ENCODE results near the gene PSAPL1. TPM values are rescaled to one million over a fixed set of nuclear protein-coding genes. Genes with fewer than 3 reads are reported as not detected.

The PSAPL1 gene
- total RNA-seq, 1 donor from 2014 or later: not detected

DNA sequence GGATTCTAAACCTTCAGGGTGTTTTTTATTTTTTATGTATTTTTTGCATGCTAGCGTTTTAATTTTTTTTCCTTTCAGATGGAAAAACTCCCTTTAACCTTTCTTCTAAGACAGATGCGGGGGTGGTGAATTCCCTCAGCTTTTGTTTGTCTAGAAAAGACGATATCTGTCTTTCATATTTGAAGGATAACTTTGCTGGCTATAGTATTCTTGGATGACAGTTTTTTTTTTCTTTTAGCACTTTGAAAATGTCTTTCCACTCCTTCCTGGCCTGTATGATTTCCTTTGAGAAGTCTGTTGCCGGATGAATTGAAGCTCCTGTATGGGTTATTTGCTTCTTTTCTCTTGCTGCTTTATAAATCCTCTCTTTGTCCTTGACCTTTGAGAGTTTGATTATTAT, 26.6 kb downstream of the PSAPL1 start:
- H3K27me3 Mint-ChIP-seq (ENCODE audit: unreplicated experiment): peaks cover 2% of the 10 kb centered on the region

DNA sequence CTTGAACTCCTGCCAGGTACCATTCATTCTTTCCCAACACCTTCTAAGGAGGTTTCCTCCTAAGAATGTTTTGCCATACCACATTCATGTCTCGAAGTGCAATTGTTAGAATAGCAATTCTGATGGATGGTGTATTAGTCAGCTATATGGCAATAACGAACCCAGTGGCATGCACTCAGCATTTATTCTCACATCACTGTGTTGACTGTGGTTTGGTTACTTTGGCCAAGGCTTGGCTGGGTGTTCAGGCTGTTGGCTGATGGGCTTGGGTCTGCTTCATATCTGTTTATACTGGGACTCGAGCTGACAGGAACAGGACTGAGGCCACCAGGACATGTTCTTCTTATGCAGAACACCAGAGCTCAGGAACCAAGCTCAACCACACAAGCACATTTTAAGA, 31.7 kb downstream of the PSAPL1 start:
- H3K9me3 Mint-ChIP-seq (ENCODE audit: unreplicated experiment): no peaks in the 10 kb centered on the region
- DNase-seq (ENCODE audit: low spot score): no peak
- no peaks in the 10 kb centered on the region for H3K36me3 Mint-ChIP-seq (ENCODE audit: low read depth, unreplicated experiment)
- H3K27ac Mint-ChIP-seq (ENCODE audit: unreplicated experiment): no peak overlapping the region
- no peaks in the 10 kb centered on the region for H3K4me1 Mint-ChIP-seq (ENCODE audit: unreplicated experiment)
- TF ChIP-seq, protein P1, sequence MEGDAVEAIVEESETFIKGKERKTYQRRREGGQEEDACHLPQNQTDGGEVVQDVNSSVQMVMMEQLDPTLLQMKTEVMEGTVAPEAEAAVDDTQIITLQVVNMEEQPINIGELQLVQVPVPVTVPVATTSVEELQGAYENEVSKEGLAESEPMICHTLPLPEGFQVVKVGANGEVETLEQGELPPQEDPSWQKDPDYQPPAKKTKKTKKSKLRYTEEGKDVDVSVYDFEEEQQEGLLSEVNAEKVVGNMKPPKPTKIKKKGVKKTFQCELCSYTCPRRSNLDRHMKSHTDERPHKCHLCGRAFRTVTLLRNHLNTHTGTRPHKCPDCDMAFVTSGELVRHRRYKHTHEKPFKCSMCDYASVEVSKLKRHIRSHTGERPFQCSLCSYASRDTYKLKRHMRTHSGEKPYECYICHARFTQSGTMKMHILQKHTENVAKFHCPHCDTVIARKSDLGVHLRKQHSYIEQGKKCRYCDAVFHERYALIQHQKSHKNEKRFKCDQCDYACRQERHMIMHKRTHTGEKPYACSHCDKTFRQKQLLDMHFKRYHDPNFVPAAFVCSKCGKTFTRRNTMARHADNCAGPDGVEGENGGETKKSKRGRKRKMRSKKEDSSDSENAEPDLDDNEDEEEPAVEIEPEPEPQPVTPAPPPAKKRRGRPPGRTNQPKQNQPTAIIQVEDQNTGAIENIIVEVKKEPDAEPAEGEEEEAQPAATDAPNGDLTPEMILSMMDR (IDR thresholded peaks at IDR 0.05; ENCODE audit: unreplicated experiment): no peak
- H3K4me3 Mint-ChIP-seq (ENCODE audit: unreplicated experiment): no peak overlapping the region
- H3K27me3 Mint-ChIP-seq (ENCODE audit: unreplicated experiment): peaks cover 5% of the 10 kb centered on the region

More for the DNA sequence above, 26.6 kb downstream of the PSAPL1 start:
- Mint-ChIP-seq H3K4me1 (ENCODE audit: unreplicated experiment) (no peaks in the 10 kb centered on the region), H3K27ac (ENCODE audit: unreplicated experiment) (no peak overlapping the region), H3K9me3 (ENCODE audit: unreplicated experiment) (no peaks in the 10 kb centered on the region), H3K4me3 (ENCODE audit: unreplicated experiment) (no peak overlapping the region), H3K36me3 (ENCODE audit: low read depth, unreplicated experiment) (no peaks in the 10 kb centered on the region)
- TF ChIP-seq, protein P1 (IDR thresholded peaks at IDR 0.05; ENCODE audit: unreplicated experiment): no peak
- no peak for DNase-seq (ENCODE audit: low spot score)

DNA sequence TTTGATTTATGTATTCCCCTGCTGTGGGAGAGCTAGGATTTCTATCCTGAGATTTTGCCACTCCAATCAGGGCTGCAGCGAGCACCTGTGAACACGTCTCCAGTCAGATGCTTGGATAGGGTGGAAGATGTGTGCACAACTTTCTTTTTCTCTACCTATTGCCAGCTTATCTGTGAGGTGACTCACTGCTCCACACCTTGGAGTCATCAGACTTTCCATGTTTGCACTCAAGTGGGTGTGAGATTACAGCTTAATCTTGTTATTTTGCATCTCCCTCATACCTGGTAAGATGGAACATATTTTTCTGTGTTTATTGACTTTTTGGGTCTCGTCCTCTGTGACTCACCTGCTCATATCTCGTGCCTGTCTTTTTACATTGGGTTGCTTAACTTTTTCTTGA, 32.2 kb downstream of the PSAPL1 start:
- TF ChIP-seq, protein P1 (IDR thresholded peaks at IDR 0.05; ENCODE audit: unreplicated experiment): no peak
- Mint-ChIP-seq H3K4me1 (ENCODE audit: unreplicated experiment) (no peaks in the 10 kb centered on the region), H3K27me3 (ENCODE audit: unreplicated experiment) (peaks cover 5% of the 10 kb centered on the region), H3K4me3 (ENCODE audit: unreplicated experiment) (no peak overlapping the region), H3K36me3 (ENCODE audit: low read depth, unreplicated experiment) (no peaks in the 10 kb centered on the region), H3K27ac (ENCODE audit: unreplicated experiment) (no peak overlapping the region), H3K9me3 (ENCODE audit: unreplicated experiment) (no peaks in the 10 kb centered on the region)
- DNase-seq (ENCODE audit: low spot score): no peak

GRCh38 chr4:7400671-7401298, 33.9 kb downstream of the PSAPL1 start:
- Mint-ChIP-seq H3K27me3 (ENCODE audit: unreplicated experiment) (peaks cover 5% of the 10 kb centered on the region), H3K4me1 (ENCODE audit: unreplicated experiment) (no peaks in the 10 kb centered on the region), H3K4me3 (ENCODE audit: unreplicated experiment) (peak overlapping the region; percentile 12), H3K27ac (ENCODE audit: unreplicated experiment) (no peak overlapping the region), H3K36me3 (ENCODE audit: low read depth, unreplicated experiment) (no peaks in the 10 kb centered on the region), H3K9me3 (ENCODE audit: unreplicated experiment) (no peaks in the 10 kb centered on the region)
- TF ChIP-seq, protein P1 (IDR thresholded peaks at IDR 0.05; ENCODE audit: unreplicated experiment): no peak
- no peak for DNase-seq (ENCODE audit: low spot score)

DNA sequence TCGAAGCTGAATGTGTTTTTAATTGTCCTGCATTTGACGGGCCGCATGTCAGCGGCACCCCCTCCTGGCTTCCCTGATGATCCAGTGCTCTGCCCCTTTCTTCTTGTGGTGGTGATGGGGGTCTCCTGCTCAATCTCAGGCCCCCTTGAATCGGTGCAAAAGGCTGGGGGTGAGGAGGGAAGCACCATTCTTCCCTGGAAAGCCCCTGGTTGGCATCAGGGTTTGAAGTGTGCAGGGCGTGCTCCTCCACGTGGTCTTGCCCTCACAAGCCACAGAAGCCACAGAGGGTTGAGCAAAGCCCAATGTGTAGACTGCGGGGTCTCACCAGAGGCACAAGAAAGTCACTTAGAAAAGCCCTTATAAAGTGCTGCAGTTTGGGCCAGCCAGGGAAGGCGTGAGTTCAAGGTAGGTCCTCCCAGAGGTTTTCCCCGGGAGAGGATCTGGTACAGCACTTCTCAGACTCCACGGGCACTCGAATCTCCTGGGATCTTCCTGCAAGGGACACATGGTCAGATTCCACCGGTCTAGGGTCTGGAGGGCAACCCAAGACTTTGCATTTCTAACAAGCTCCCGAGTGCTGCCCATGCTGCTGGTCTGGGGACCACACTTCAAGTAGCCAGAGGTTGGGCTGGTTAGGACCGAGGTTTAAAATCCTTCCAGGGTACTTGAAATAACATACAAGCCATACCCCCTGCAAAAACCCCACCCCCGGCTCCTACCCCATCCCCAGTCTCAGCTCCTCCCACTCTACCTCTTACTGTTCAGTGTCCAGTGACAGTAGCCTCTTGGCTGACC, 35.1 kb downstream of the PSAPL1 start:
- Mint-ChIP-seq H3K4me3 (ENCODE audit: unreplicated experiment) (no peak overlapping the region), H3K9me3 (ENCODE audit: unreplicated experiment) (no peaks in the 10 kb centered on the region), H3K4me1 (ENCODE audit: unreplicated experiment) (no peaks in the 10 kb centered on the region), H3K27me3 (ENCODE audit: unreplicated experiment) (peaks cover 5% of the 10 kb centered on the region), H3K27ac (ENCODE audit: unreplicated experiment) (no peak overlapping the region), H3K36me3 (ENCODE audit: low read depth, unreplicated experiment) (no peaks in the 10 kb centered on the region)
- TF ChIP-seq, protein P1 (IDR thresholded peaks at IDR 0.05; ENCODE audit: unreplicated experiment): no peak
- no peak for DNase-seq (ENCODE audit: low spot score)

All from endothelial cell (in vitro differentiated cells).